PFSK-1 (cell line): Measurements from ENCODE around the gene PTCH1.

ENCODE experiments used
- FOXP2 ChIP-seq: optimal IDR thresholded peaks from 2 replicates; pipeline ENCODE3; 2011; ENCODE audit warnings: borderline replicate concordance, control low read depth, inconsistent platforms; ENCODE audit not compliant: insufficient read depth; ENCODE audit errors: extremely low read length, extremely low read depth
- POLR2AphosphoS5 ChIP-seq: IDR thresholded peaks from 2 replicates; pipeline ENCODE4 v1.6.1; 2012; ENCODE audit warnings: low read depth, mild to moderate bottlenecking, control low read depth, low read length, moderate library complexity
- SIN3A ChIP-seq: IDR thresholded peaks from 2 replicates; pipeline ENCODE4 v1.6.1; 2012; ENCODE audit warnings: mild to moderate bottlenecking, low read length, moderate library complexity, borderline replicate concordance; ENCODE audit not compliant: insufficient read depth
- TAF1 ChIP-seq: IDR thresholded peaks from 2 replicates; pipeline ENCODE4 v1.6.1; 2012; ENCODE audit warnings: low read length, control low read depth, borderline replicate concordance; ENCODE audit not compliant: insufficient read depth
- TF ChIP-seq, protein P1 (sequence below), 2 experiments: IDR thresholded peaks; 2 replicates each; pipeline versions ENCODE4 v1.6.1 to v1.8.0; 2011 to 2012; ENCODE audit warnings: low read depth in 2 of 2, low read length in 2 of 2, control low read depth in 1 of 2, inconsistent platforms in 1 of 2, mild to moderate bottlenecking in 1 of 2, moderate library complexity in 1 of 2; ENCODE audit not compliant: insufficient read depth in 1 of 2

Gene PTCH1

GRCh38 chr9:95481000-95481399, 35.8 kb downstream of the PTCH1 start:
- TF ChIP-seq POLR2AphosphoS5 (no peak), SIN3A (no peak), TAF1 (no peak), FOXP2 (no peak)
- TF ChIP-seq, protein P1, sequence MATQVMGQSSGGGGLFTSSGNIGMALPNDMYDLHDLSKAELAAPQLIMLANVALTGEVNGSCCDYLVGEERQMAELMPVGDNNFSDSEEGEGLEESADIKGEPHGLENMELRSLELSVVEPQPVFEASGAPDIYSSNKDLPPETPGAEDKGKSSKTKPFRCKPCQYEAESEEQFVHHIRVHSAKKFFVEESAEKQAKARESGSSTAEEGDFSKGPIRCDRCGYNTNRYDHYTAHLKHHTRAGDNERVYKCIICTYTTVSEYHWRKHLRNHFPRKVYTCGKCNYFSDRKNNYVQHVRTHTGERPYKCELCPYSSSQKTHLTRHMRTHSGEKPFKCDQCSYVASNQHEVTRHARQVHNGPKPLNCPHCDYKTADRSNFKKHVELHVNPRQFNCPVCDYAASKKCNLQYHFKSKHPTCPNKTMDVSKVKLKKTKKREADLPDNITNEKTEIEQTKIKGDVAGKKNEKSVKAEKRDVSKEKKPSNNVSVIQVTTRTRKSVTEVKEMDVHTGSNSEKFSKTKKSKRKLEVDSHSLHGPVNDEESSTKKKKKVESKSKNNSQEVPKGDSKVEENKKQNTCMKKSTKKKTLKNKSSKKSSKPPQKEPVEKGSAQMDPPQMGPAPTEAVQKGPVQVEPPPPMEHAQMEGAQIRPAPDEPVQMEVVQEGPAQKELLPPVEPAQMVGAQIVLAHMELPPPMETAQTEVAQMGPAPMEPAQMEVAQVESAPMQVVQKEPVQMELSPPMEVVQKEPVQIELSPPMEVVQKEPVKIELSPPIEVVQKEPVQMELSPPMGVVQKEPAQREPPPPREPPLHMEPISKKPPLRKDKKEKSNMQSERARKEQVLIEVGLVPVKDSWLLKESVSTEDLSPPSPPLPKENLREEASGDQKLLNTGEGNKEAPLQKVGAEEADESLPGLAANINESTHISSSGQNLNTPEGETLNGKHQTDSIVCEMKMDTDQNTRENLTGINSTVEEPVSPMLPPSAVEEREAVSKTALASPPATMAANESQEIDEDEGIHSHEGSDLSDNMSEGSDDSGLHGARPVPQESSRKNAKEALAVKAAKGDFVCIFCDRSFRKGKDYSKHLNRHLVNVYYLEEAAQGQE (IDR thresholded peaks at IDR 0.05; ENCODE audit: insufficient read depth in 1 of 2, low read depth in 2 of 2, low read length in 2 of 2): no peak

GRCh38 chr9:95480346-95480745, 36.4 kb downstream of the PTCH1 start:
- TF ChIP-seq POLR2AphosphoS5 (no peak), TAF1 (no peak), FOXP2 (no peak), SIN3A (no peak)
- TF ChIP-seq, protein P1 (IDR thresholded peaks at IDR 0.05; ENCODE audit: insufficient read depth in 1 of 2, low read depth in 2 of 2, low read length in 2 of 2): no peak

DNA sequence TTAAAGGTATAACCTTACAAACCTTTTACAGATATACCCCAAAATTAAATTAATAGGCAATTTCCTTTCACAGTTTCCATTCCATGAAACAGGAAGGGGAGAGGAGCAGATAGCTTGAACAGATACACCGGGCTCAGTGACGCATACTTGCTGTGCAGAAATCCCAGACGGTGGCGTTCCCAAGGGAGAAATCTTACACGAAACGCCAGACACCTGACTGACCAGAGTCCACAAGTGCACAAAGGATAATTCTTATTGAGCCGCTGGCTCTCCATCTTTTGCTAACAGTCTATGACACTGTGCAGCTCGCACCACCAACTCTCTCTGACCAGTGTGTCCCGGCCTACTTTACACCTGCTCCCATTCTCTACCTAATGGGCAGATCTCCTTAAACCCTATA, 37.4 kb downstream of the PTCH1 start:
- TF ChIP-seq SIN3A (no peak), TAF1 (no peak), POLR2AphosphoS5 (no peak), FOXP2 (no peak)
- TF ChIP-seq, protein P1 (IDR thresholded peaks at IDR 0.05; ENCODE audit: insufficient read depth in 1 of 2, low read depth in 2 of 2, low read length in 2 of 2): no peak

DNA sequence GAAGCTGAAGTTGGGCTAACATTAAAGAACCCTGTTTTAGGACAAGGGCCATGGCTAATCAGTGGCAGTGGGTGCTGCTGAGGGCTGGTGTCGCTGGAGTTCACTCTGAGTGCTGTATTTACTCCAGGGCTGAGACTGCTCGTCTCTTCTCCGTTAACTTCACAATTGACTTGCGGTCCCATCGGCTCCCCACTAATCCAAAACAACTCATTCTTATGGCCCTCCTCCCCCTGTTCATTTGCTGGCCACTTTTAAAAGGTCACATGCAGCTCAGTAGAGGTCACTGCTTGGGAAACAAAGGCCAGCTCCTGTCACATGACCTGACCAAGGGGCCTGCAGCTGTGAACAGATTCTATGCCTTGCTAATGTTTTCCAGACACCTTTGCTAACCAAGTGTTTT, 38.4 kb downstream of the PTCH1 start:
- TF ChIP-seq SIN3A: no peak
- TF ChIP-seq TAF1: no peak
- TF ChIP-seq FOXP2: no peak
- TF ChIP-seq, protein P1 (IDR thresholded peaks at IDR 0.05; ENCODE audit: insufficient read depth in 1 of 2, low read depth in 2 of 2, low read length in 2 of 2): no peak
- TF ChIP-seq POLR2AphosphoS5: no peak

DNA sequence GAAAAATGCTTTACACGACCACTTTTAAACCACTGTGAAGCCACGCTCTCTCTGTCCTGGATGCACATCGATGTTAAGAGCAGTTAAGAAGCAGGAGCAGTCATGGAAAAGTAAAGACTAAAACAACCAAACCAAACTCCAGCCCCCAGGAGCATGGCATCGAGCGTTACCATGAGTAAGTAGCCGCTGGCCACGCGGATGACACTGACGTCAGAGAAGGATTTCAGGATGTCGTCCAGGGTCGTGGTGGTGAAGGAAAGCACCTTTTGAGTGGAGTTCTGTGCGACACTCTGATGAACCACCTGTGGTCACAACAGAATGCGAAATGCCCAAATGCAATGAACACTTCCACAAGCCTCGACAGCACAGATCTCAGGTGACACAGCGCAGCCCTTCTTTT, 38.9 kb downstream of the PTCH1 start:
- TF ChIP-seq POLR2AphosphoS5 (no peak), FOXP2 (no peak), SIN3A (no peak), TAF1 (no peak)
- TF ChIP-seq, protein P1 (IDR thresholded peaks at IDR 0.05; ENCODE audit: insufficient read depth in 1 of 2, low read depth in 2 of 2, low read length in 2 of 2): no peak
